ENCODE data around the gene MPPED2.

Gene MPPED2

GRCh38 chr11:30406978-30407762 lies 179.0 kb downstream of the MPPED2 start:
- no peak for DNase-seq

GRCh38 chr11:30405385-30405784 lies 180.8 kb downstream of the MPPED2 start:
- DNase-seq: no peak

DNA sequence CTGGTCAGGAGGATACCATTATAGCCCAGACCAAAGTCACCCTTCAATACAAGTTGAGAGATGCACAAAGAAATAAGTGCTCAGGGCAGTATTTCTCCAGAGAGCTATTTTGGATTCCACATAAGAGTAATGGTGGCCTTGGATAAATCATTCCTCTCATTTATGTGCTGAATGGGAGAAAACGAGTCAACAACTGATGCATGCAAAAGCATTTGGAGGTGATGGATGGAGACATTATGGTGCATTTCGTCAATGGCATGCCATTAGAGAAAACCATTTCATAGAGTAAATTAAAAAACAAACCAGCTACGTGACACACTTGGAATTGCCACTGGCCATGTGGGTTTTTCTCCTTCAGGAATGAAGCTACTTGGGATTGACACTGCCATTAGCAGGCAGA lies 182.0 kb downstream of the MPPED2 start:
- no peak for DNase-seq

DNA sequence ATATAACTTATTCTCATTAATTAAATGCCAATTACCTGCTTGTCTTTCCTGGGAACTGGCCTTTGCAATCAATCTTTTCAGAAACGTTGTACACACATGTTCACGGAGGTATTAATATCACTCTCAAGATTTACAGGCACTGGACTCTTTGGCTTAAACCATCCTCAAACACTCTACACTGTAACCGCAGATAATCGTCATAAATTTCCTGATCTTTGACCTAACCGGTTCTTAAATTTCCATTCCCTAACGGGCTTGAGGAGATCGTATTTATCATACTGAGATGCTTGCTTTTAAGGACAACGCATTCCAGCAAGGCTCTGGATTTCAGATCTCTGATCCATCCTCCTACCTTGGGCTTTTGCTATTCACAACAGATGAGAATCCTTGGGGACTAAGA lies 190.4 kb downstream of the MPPED2 start:
- no peak for DNase-seq

DNA sequence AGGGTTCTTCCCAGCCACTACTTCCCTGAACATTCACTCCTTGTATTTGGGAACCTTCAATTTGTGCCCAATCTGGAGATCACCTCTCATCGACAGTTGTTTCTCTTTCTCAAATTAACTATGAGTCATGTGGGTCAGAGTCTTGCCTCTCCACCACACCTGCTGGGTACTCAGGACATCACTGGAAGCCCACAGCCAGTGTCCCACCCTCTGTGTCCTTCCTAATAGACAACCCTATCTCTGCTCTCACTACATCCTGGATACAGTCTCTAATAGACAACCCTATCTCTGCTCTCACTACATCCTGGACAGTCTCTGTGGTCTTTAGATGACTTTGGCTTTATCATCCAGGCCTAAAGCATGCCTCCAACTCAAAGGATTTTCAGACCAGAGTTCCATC lies 193.1 kb downstream of the MPPED2 start:
- DNase-seq: no peak

DNA sequence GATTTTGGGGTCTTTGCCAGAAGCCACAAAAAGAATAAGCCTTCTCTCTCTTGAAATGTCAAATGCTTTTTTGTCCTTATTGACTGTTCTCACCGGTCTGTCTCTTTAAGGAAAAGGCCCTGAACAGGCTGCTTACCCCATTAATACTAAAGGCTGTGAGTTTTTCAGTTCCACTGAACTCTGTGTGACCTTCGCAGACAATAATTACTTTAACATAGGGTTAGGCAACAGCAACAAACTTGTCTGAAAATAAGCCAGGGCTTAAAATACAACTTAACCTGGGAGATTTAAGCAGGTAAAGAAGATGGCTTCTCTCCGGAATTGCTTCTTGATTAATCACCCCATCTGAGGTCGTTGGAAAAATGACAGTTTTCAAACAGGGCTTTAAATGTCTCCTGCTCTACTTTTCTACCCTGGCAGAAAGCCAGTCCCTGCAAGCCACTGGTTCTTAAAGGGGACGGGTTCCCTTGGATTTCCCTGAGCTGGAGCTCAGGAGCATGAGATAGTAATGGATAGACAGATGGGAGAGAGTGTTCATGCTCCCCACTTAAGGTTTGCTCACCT lies 193.8 kb downstream of the MPPED2 start:
- no peak for DNase-seq

GRCh38 chr11:30388957-30389356 lies 197.2 kb downstream of the MPPED2 start:
- DNase-seq: no peak

GRCh38 chr11:30387891-30388861 lies 198.0 kb downstream of the MPPED2 start:
- DNase-seq: no peak

GRCh38 chr11:30381879-30382278 lies 204.3 kb downstream of the MPPED2 start:
- no peak for DNase-seq

DNA sequence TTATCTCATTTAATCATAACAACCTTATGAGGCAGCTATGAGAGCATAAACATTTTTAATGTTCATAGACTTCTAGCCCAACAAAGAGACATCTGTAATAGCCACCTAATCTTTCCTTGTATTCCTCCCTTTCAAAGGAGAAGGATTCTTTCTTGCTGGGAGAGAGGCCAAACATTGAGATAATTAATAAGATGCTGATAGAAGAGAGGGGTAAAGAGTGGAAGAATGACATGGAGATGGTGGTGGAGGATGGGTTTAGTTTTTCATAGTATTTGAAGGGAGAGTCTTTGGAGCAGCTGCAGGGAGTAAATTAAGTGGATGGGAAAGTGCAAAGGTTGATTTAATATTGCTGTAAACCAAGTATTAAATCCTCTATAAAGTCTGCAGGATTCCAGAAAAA lies 205.3 kb downstream of the MPPED2 start:
- DNase-seq: no peak

- DNase-seq: no peak
These were observed 208.8 kb downstream of the MPPED2 start for GRCh38 chr11:30377347-30377746.

DNA sequence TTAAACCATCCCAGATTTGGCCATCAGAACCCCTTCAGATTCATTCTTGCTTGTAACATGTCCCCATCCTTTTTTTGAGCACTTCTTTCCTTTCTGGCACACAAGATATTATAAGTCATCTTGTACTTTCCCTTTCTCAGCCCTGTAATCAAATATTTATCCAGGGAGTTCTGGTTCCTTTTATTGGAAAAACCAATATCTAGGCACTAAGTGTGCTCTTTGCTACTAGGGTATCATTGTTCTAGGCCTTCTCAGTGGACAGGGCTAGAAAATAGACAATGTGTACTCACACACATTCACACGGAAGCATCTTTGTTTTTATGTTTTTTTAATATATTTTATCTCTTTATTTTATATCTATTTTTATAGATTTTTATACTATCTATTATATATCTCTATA lies 216.0 kb downstream of the MPPED2 start:
- DNase-seq: no peak

GRCh38 chr11:30368394-30368793 lies 217.8 kb downstream of the MPPED2 start:
- DNase-seq: no peak

GRCh38 chr11:30365793-30366517 lies 220.2 kb downstream of the MPPED2 start:
- DNase-seq: no peak

GRCh38 chr11:30364837-30365482 lies 221.2 kb downstream of the MPPED2 start:
- no peak for DNase-seq

DNA sequence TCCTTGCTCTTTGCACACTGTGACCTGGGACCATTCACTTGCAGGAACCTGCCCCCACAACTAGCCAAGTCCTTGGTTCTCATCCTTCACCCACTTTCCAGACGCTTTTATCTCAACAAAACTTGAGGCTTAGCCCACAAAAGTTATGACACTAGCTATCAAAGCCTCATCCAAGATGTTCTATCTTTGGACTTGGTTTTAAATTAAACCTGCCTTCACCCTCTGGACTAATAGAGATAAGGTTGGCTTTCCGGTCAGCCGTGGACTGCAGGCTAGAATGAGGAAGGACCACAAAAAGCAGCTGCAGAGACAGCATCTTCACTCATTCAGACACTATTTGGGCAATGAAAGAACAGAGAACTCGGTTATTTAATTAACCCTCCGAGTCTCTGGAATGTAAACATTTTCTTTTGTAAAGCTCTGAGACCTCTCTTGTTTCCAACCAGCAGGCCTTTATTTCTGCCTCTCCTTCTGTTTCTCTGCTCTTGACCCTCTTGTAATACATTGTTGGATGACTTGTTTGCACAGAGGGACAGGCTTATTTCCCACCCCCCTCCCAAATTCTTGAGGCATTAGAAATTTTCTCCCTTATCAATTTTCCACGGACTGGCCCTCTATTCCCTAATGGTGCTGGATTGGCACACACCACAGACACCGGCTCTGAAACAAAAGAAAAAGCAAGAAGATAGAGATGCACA lies 221.9 kb downstream of the MPPED2 start:
- no peak for DNase-seq

DNA sequence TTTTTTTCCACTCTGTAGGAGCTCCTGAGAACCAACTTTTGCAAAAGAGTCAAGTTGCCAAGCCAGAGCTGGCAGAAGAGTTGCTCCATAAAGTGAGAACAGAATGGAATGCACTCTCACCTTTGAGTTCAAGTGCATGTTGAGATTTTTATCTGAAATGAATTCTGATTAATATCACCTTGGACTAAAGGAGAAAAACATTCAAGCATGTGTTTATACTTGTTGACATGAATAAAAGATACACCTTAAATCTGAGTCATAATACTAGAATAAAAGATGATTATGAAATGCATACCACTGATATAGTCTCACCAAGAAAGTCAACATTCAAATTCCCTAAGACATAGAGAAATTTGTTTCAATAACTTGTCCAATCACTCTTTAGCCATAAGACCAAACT lies 225.4 kb downstream of the MPPED2 start:
- DNase-seq: no peak
